Keratinocyte (primary cell): ENCODE measurements around the gene RGL1. TPM values are rescaled to one million over a fixed set of nuclear protein-coding genes. Genes with fewer than 3 reads are reported as not detected.

Experiments used
- DNase-seq: peaks from one replicate; pipeline ENCODE4 v3.0.0-alpha.2; 2011; ENCODE audit warnings: low read depth, missing footprints, low spot score
- FAIRE-seq: peaks from 2 replicates; lab custom pipeline; 2011; peaks lifted over from hg19 to GRCh38; lab: Jason Lieb, UNC
- H2AFZ ChIP-seq: 2 replicates; pipeline ENCODE4 v1.6.0; 2012; ENCODE audit warnings: low read length, control low read depth, inconsistent platforms; ENCODE audit not compliant: control insufficient read depth
- H3K27ac ChIP-seq: 2 replicates; pipeline ENCODE4 v1.5.1; 2011; ENCODE audit warnings: low read length; ENCODE audit not compliant: control insufficient read depth, insufficient read depth
- H3K27me3 ChIP-seq: 3 replicates; pipeline ENCODE4 v1.6.0; 2011; ENCODE audit warnings: low read length; ENCODE audit not compliant: control insufficient read depth, insufficient read depth; ENCODE audit errors: extremely low read depth
- H3K36me3 ChIP-seq, 2 experiments: 2 replicates in 1 of 2; 3 replicates in 1 of 2; pipeline ENCODE4 v1.5.1; 2011; ENCODE audit warnings: low read length in 2 of 2, mild to moderate bottlenecking in 1 of 2; ENCODE audit not compliant: control insufficient read depth in 2 of 2, insufficient read depth in 2 of 2; ENCODE audit errors: extremely low read depth in 1 of 2
- H3K4me1 ChIP-seq: 3 replicates; pipeline ENCODE4 v1.5.1; 2011; ENCODE audit warnings: low read length; ENCODE audit not compliant: control insufficient read depth, insufficient read depth; ENCODE audit errors: extremely low read depth
- H3K4me2 ChIP-seq: 3 replicates; pipeline ENCODE4 v1.6.0; 2011; ENCODE audit warnings: low read depth, low read length; ENCODE audit not compliant: control insufficient read depth, insufficient read depth; ENCODE audit errors: extremely low read depth
- H3K4me3 ChIP-seq, 3 experiments: fragments of 200-600 bp in 1 of 3; sonication (generic) in 1 of 3; 2 replicates in 2 of 3; 3 replicates in 1 of 3; pipeline ENCODE4 v1.5.1; 2011 to 2016; ENCODE audit warnings: low read length in 3 of 3, mild to moderate bottlenecking in 3 of 3, control low read depth in 2 of 3, inconsistent platforms in 1 of 3, low read depth in 1 of 3, mixed read lengths in 1 of 3, mixed run types in 1 of 3, moderate library complexity in 1 of 3; ENCODE audit not compliant: control insufficient read depth in 2 of 3, insufficient read depth in 2 of 3; ENCODE audit errors: extremely low read depth in 1 of 3
- H3K79me2 ChIP-seq: 2 replicates; pipeline ENCODE4 v1.6.0; 2012; ENCODE audit warnings: low read length; ENCODE audit not compliant: control insufficient read depth, insufficient read depth
- H3K9ac ChIP-seq: 3 replicates; pipeline ENCODE4 v1.6.0; 2011; ENCODE audit warnings: low read length; ENCODE audit not compliant: control insufficient read depth, insufficient read depth; ENCODE audit errors: extremely low read depth
- H3K9me1 ChIP-seq: 3 replicates; pipeline ENCODE4 v1.6.0; 2011; ENCODE audit warnings: low read length; ENCODE audit not compliant: control insufficient read depth, insufficient read depth; ENCODE audit errors: extremely low read depth
- H3K9me3 ChIP-seq: 2 replicates; pipeline ENCODE4 v1.5.1; 2012; ENCODE audit warnings: low read depth, low read length; ENCODE audit not compliant: control insufficient read depth
- H4K20me1 ChIP-seq: 3 replicates; pipeline ENCODE4 v1.6.0; 2011; ENCODE audit warnings: low read length; ENCODE audit not compliant: control insufficient read depth, insufficient read depth; ENCODE audit errors: extremely low read depth
- EZH2 ChIP-seq: IDR thresholded peaks from one replicate; pipeline ENCODE4 v1.6.1; 2012; ENCODE audit warnings: inconsistent platforms, mild to moderate bottlenecking, low read length, moderate library complexity
- dilution Hi-C: fragments of 300-500 bp; cut with MboI; formaldehyde crosslinking; loops from one replicate; pipeline ENCODE4 v1.7.0; 2020; ENCODE audit warnings: low sequenced_read_pairs; ENCODE audit not compliant: extremely low pct_ligation_motif_present
- polyA plus RNA-seq, 5 experiments: library from polyadenylated mRNA; depleted of rRNA in 3 of 5; stranded (reverse) in 3 of 5; stranded (forward) in 1 of 5; unstranded in 1 of 5; fragments of >200 nt; gene quantifications; 1 replicate in 1 of 5; 2 replicates in 3 of 5; 3 replicates in 1 of 5; pipeline versions ENCODE4 v1.2.1 to v1.2.3, GENCODE V29; 2011 to 2012; ENCODE audit warnings: missing spikeins in 2 of 5, low read depth in 1 of 5, low replicate concordance in 1 of 5
- TF ChIP-seq, protein P1 (sequence below), 3 experiments: IDR thresholded peaks in 1 of 3; conservative IDR thresholded peaks in 1 of 3; optimal IDR thresholded peaks in 1 of 3; 2 replicates in 2 of 3; 3 replicates in 1 of 3; pipeline versions ENCODE3 to v1.5.1; 2011; ENCODE audit warnings: low read length in 3 of 3, mild to moderate bottlenecking in 3 of 3, moderate library complexity in 2 of 3, control low read depth in 1 of 3, inconsistent platforms in 1 of 3; ENCODE audit not compliant: insufficient read depth in 2 of 3; ENCODE audit errors: extremely low read depth in 1 of 3

The RGL1 gene
- polyA plus RNA-seq, 1 donor (not counting 4 experiments of a cell fraction or from before 2014, with no cell fraction given), result 1.2 TPM

- Histone ChIP-seq H3K4me3 (peak overlapping the region in 2 of 3 experiments; percentile 77 to 89), H3K4me1 (peaks cover 27% of the 10 kb centered on the region), H3K79me2 (no peaks in the 10 kb centered on the region), H3K9me1 (no peaks in the 10 kb centered on the region), H4K20me1 (no peaks in the 10 kb centered on the region), H3K27me3 (no peaks in the 10 kb centered on the region), H3K27ac (no peak overlapping the region), H2AFZ (no peak overlapping the region), H3K9ac (no peak overlapping the region), H3K36me3 (no peaks in the 10 kb centered on the region), H3K4me2 (peak overlapping the region; percentile 100), H3K9me3 (peaks cover 3% of the 10 kb centered on the region)
- no peak for DNase-seq
- dilution Hi-C loops, result no loop called here
- no peak for FAIRE-seq
- no peak for TF ChIP-seq EZH2
- TF ChIP-seq, protein P1, sequence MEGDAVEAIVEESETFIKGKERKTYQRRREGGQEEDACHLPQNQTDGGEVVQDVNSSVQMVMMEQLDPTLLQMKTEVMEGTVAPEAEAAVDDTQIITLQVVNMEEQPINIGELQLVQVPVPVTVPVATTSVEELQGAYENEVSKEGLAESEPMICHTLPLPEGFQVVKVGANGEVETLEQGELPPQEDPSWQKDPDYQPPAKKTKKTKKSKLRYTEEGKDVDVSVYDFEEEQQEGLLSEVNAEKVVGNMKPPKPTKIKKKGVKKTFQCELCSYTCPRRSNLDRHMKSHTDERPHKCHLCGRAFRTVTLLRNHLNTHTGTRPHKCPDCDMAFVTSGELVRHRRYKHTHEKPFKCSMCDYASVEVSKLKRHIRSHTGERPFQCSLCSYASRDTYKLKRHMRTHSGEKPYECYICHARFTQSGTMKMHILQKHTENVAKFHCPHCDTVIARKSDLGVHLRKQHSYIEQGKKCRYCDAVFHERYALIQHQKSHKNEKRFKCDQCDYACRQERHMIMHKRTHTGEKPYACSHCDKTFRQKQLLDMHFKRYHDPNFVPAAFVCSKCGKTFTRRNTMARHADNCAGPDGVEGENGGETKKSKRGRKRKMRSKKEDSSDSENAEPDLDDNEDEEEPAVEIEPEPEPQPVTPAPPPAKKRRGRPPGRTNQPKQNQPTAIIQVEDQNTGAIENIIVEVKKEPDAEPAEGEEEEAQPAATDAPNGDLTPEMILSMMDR (optimal IDR thresholded peaks at IDR 0.05 in 1 of 3, IDR thresholded peaks at IDR 0.05 in 1 of 3, conservative IDR thresholded peaks at IDR 0.05 in 1 of 3; ENCODE audit: extremely low read depth in 1 of 3, insufficient read depth in 2 of 3, low read length in 3 of 3), result no peak
Observed at GRCh38 chr1:183804387-183804786, 533 bp upstream of the RGL1 start.

DNA sequence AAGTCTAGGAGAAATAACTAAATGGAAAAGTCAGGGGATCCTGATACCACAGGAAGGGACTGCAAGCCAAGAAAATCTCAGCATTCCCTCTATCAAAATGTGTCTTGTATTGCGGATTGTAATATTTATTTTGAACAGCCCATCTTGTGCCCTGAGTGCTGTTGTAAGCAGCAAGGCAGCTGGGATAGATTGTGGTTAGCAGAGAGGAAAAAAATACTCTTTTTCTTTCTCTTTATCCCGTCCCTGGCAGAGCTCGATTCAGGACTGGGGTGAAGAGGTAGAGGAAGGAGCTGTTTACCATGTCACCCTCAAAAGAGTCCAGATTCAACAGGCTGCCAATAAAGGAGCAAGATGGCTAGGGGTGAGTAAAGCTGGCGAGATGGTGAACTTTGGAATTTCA lies 1.2 kb downstream of the RGL1 start:
- no peak overlapping the region for H2AFZ ChIP-seq
- peak overlapping the region; percentile 100 for H3K4me2 ChIP-seq
- H3K9me1 ChIP-seq, result no peaks in the 10 kb centered on the region
- no peaks in the 10 kb centered on the region for H3K79me2 ChIP-seq
- FAIRE-seq (no peak), DNase-seq (no peak)
- no peak overlapping the region for H3K27ac ChIP-seq
- TF ChIP-seq, protein P1 (optimal IDR thresholded peaks at IDR 0.05 in 1 of 3, IDR thresholded peaks at IDR 0.05 in 1 of 3, conservative IDR thresholded peaks at IDR 0.05 in 1 of 3; ENCODE audit: extremely low read depth in 1 of 3, insufficient read depth in 2 of 3, low read length in 3 of 3), result no peak
- no peak for TF ChIP-seq EZH2
- dilution Hi-C loops, result no loop called here
- H3K4me1 ChIP-seq, result peaks cover 27% of the 10 kb centered on the region
- no peaks in the 10 kb centered on the region for H3K36me3 ChIP-seq
- H4K20me1 ChIP-seq, result no peaks in the 10 kb centered on the region
- no peaks in the 10 kb centered on the region for H3K27me3 ChIP-seq
- peaks cover 3% of the 10 kb centered on the region for H3K9me3 ChIP-seq
- peak overlapping the region in 1 of 3 experiments; percentile 15 for H3K4me3 ChIP-seq
- H3K9ac ChIP-seq, result no peak overlapping the region
